ENCODE results near the gene ANKRD13D. TPM values are rescaled to one million over a fixed set of nuclear protein-coding genes. Genes with fewer than 3 reads are reported as not detected.

ANKRD13D gene
- total RNA-seq = 100 to 1,000 TPM; 148 to 172 TPM

DNA sequence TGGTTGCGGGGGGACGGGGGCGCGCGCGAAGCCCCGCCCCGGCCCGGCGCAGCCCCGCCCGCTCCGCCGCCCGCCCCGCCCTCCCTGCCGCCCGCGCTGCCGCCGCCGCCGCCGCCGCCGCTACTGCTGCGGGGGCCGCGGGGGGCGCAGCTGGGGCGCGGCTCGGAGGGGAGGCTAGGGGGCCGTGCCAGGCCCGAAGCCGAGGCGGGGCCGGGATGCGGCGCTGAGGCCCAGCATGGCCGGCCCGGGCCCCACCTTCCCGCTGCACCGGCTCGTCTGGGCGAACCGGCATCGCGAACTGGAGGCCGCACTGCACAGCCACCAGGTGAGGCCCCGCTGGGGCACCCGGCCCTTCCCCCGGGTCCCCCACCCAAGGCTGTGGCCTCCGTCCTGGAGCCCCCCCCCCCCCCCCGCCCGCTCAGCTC lies at the start of gene ANKRD13D:
TSS of gene ANKRD13D (plus strand) at position 78 of the 425 bp plus-strand sequence. CDS start at position 236, 158 bp downstream.
- CTCF ChIA-PET = interaction anchor here (0.9 to 15.2 kb wide), 10 partner anchors 11 to 93 kb away, joined by 3 to 137 read pairs (median 8); partner anchors contain the start of genes GRK2 and SSH3
- H3K9me3 Mint-ChIP-seq (ENCODE audit: low read depth) = no peaks in the 10 kb centered on the region

DNA sequence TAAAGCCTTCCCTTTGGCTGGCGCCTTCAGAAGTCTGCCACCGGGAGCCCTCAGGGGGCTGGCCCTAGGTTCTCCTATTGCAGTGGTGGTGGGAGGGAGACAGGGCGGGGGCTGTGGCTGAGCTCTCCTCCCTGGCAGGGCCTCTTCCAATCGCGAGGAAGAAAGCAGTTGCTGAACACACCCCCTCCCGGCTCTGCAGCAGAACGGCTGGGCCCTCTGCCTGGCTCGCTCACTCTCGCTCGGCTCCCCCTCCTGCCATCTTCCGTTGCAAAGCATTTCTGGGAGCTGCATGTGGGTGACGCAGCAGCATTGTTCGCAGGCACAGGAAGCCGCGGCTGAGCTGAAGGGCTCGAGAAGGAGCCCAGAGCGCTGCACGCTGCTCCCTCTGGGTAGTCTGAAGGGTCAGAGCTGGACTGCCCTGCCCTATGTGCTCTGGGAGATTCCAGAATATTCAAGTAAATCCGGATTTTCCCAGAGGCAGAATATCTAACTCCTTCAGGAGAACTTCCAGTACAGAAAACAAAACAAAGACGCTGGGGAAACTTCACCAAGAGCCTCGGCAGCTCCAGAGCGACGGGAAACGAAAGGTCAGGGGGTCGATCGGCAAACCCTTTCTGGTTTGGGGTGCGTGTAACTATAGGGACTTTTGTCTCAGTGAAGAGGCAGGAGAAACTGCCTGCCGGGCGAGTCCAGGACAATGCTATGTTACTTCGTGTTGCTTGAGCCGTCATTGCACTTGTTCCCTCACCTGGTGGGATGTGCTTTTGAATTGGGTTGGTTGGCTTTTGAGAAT lies 49.1 kb upstream of the ANKRD13D start:
- H3K4me1 Mint-ChIP-seq = peaks cover 44% of the 10 kb centered on the region
- H3K27me3 Mint-ChIP-seq = no peaks in the 10 kb centered on the region
- DNase-seq (peak; percentile 99), ATAC-seq (peak; percentile 94)
- CTCF ChIA-PET = interaction anchor here (0.6 to 4.0 kb wide), 18 partner anchors 9 to 602 kb away, joined by 3 to 22 read pairs (median 5); partner anchors contain the start of genes GRK2, KDM2A, POLD4 and PPP1CA
- H3K4me3 Mint-ChIP-seq = peak overlapping the region; percentile 95
- no peaks in the 10 kb centered on the region for H3K9me3 Mint-ChIP-seq (ENCODE audit: low read depth)
- peaks cover 46% of the 10 kb centered on the region for H3K36me3 Mint-ChIP-seq
- H3K27ac Mint-ChIP-seq = peak overlapping the region; percentile 93

More for the DNA sequence above, at the start of gene ANKRD13D:
- peaks cover 68% of the 10 kb centered on the region for H3K4me1 Mint-ChIP-seq
- no peaks in the 10 kb centered on the region for H3K27me3 Mint-ChIP-seq
- peak within 1 kb of the TSS; percentile 95 for H3K4me3 Mint-ChIP-seq
- DNase-seq (no peak), ATAC-seq (peak; percentile 43)
- peak within 1 kb of the TSS; percentile 96 for H3K27ac Mint-ChIP-seq
- H3K36me3 Mint-ChIP-seq = peaks cover 52% of the 10 kb centered on the region

GRCh38 chr11:67240576-67241389 lies 48.3 kb upstream of the ANKRD13D start:
- no peaks in the 10 kb centered on the region for H3K9me3 Mint-ChIP-seq (ENCODE audit: low read depth)
- peaks cover 52% of the 10 kb centered on the region for H3K36me3 Mint-ChIP-seq
- H3K4me1 Mint-ChIP-seq = peaks cover 48% of the 10 kb centered on the region
- peak overlapping the region; percentile 93 for H3K27ac Mint-ChIP-seq
- DNase-seq (peak; percentile 88), ATAC-seq (peak; percentile 41)
- no peaks in the 10 kb centered on the region for H3K27me3 Mint-ChIP-seq
- peak overlapping the region; percentile 95 for H3K4me3 Mint-ChIP-seq
- CTCF ChIA-PET = interaction anchor here (0.7 to 4.0 kb wide), 11 partner anchors 10 to 551 kb away, joined by 3 to 22 read pairs (median 6); partner anchors contain the start of gene PPP1CA

DNA sequence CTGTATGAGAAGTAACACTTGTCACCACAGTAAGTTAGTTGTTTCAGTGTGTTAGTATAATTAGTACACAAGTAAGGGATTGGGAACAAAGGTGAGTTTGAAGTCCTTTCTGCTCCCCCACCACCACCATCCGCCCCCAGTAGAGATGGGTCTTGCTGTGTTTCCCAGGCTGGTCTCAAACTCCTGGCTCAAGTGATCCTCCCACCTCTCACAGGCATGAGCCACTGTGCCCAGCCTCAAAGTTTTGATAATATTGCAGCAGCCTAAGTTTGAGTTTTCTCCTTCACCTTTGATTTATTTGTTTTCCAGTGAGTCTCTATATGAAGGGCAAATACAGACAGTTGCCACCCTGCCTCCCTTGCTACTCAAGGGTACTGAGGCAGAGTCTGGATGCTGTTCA lies 46.6 kb upstream of the ANKRD13D start:
- Mint-ChIP-seq H3K9me3 (ENCODE audit: low read depth) (no peaks in the 10 kb centered on the region), H3K4me3 (peak overlapping the region; percentile 95), H3K27ac (peak overlapping the region; percentile 93), H3K36me3 (peaks cover 61% of the 10 kb centered on the region), H3K27me3 (no peaks in the 10 kb centered on the region), H3K4me1 (peaks cover 52% of the 10 kb centered on the region)
- no peak for DNase-seq
- no peak for ATAC-seq
- CTCF ChIA-PET = interaction anchor here (1.2 kb wide), 2 partner anchors 10 to 21 kb away, joined by 3 to 4 read pairs; no protein-coding TSS in a partner anchor

GRCh38 chr11:67243051-67243450 lies 46.1 kb upstream of the ANKRD13D start:
- no peak for ATAC-seq
- Mint-ChIP-seq H3K27ac (peak overlapping the region; percentile 93), H3K36me3 (peaks cover 65% of the 10 kb centered on the region), H3K27me3 (no peaks in the 10 kb centered on the region), H3K4me1 (peaks cover 54% of the 10 kb centered on the region), H3K4me3 (peak overlapping the region; percentile 95), H3K9me3 (ENCODE audit: low read depth) (no peaks in the 10 kb centered on the region)
- no peak for DNase-seq
- CTCF ChIA-PET = interaction anchor here (1.2 to 1.3 kb wide), 4 partner anchors 10 to 76 kb away, joined by 3 to 4 read pairs (median 3); no protein-coding TSS in a partner anchor

DNA sequence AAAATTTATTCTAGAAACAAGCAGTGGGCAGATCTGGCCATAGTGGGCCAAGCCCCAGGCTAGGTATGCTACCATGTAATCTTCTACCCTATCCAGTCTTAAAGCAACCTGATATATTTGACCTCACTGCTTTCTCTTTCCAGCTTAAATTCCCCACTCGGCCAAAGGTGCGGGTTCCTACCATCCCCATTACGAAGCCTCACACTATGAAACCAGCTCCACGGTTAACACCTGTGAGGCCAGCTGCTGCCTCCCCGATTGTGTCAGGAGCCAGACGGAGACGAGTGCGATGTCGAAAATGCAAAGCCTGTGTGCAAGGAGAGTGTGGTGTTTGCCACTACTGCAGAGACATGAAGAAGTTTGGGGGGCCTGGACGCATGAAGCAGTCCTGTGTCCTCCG lies 44.1 kb upstream of the ANKRD13D start:
- CTCF ChIA-PET = interaction anchor here (0.9 kb wide), 1 partner anchor 748 kb away, joined by 3 read pairs; no protein-coding TSS in a partner anchor
- H3K4me3 Mint-ChIP-seq = no peak overlapping the region
- DNase-seq (no peak), ATAC-seq (no peak)
- H3K27me3 Mint-ChIP-seq = no peaks in the 10 kb centered on the region
- H3K9me3 Mint-ChIP-seq (ENCODE audit: low read depth) = no peaks in the 10 kb centered on the region
- peaks cover 84% of the 10 kb centered on the region for H3K36me3 Mint-ChIP-seq
- no peak overlapping the region for H3K27ac Mint-ChIP-seq
- H3K4me1 Mint-ChIP-seq = peaks cover 52% of the 10 kb centered on the region

- Mint-ChIP-seq H3K4me1 (peaks cover 63% of the 10 kb centered on the region), H3K4me3 (no peak overlapping the region), H3K27ac (no peak overlapping the region), H3K36me3 (peaks cover 77% of the 10 kb centered on the region), H3K9me3 (ENCODE audit: low read depth) (no peaks in the 10 kb centered on the region), H3K27me3 (no peaks in the 10 kb centered on the region)
- DNase-seq = no peak
- CTCF ChIA-PET = interaction anchor here (0.6 to 1.1 kb wide), 3 partner anchors 9 to 70 kb away, joined by 3 to 4 read pairs (median 3); partner anchors contain the start of gene GRK2
- no peak for ATAC-seq
Observed at GRCh38 chr11:67247946-67248550, 41.1 kb upstream of the ANKRD13D start.

GRCh38 chr11:67248653-67249052 lies 40.5 kb upstream of the ANKRD13D start:
- H3K4me1 Mint-ChIP-seq = peaks cover 65% of the 10 kb centered on the region
- no peaks in the 10 kb centered on the region for H3K27me3 Mint-ChIP-seq
- ATAC-seq = no peak
- H3K27ac Mint-ChIP-seq = peak overlapping the region; percentile 6
- DNase-seq = no peak
- H3K4me3 Mint-ChIP-seq = no peak overlapping the region
- no peaks in the 10 kb centered on the region for H3K9me3 Mint-ChIP-seq (ENCODE audit: low read depth)
- peaks cover 77% of the 10 kb centered on the region for H3K36me3 Mint-ChIP-seq
- CTCF ChIA-PET = no interaction called here

DNA sequence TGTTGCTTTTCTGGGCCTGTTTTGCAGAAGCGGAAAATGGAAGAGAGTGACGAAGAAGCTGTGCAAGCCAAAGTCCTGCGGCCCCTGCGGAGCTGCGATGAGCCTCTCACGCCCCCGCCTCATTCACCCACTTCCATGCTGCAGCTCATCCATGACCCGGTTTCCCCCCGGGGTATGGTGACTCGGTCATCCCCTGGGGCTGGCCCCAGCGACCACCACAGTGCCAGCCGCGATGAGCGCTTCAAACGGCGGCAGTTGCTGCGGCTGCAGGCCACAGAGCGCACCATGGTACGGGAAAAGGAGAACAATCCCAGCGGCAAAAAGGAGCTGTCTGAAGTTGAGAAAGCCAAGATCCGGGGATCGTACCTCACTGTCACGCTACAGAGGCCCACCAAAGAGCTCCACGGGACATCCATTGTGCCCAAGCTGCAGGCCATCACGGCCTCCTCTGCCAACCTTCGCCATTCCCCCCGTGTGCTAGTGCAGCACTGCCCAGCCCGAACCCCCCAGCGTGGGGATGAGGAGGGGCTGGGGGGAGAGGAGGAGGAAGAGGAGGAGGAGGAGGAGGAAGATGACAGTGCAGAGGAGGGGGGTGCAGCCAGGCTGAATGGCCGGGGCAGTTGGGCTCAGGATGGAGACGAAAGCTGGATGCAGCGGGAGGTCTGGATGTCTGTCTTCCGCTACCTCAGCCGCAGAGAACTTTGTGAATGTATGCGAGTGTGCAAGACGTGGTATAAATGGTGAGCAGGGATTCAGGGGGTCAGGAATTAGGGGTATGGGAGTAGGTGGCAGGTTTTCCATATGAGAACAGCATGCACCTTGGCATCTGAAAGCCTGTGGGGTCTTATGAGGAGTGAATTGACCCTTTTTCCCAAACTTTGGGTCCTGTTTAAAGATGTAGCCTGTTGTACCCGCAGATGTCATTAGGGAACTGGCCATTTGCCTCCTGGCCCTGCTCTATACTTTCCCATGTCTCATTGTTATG lies 38.8 kb upstream of the ANKRD13D start:
- CTCF ChIA-PET = interaction anchor here (1.3 to 2.1 kb wide), 3 partner anchors 10 to 16 kb away, joined by 3 to 10 read pairs (median 6); no protein-coding TSS in a partner anchor
- H3K27me3 Mint-ChIP-seq = no peaks in the 10 kb centered on the region
- no peak overlapping the region for H3K4me3 Mint-ChIP-seq
- ATAC-seq = no peak
- peak overlapping the region; percentile 21 for H3K27ac Mint-ChIP-seq
- H3K4me1 Mint-ChIP-seq = peaks cover 66% of the 10 kb centered on the region
- no peaks in the 10 kb centered on the region for H3K9me3 Mint-ChIP-seq (ENCODE audit: low read depth)
- no peak for DNase-seq
- peaks cover 77% of the 10 kb centered on the region for H3K36me3 Mint-ChIP-seq

DNA sequence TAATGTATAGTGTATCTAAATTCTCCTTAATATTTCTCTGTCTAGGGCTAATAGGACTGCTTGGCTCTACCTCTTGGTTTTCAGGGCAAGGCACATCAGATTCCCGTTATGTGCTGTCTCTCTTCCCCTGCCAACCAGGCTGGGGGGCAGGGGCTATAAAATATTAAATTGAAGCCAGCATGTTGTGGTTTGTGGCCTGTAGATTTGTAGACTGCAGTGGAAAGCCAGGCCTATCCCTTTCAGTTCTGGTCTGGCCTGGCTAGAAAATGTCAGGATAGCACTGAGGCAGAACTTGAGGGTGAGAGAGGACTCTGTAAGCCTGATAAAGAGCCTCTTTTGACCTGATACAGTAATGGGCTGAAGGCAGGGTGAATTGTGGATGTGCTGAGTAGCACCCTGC lies 37.3 kb upstream of the ANKRD13D start:
- Mint-ChIP-seq H3K36me3 (peaks cover 74% of the 10 kb centered on the region), H3K27ac (peak overlapping the region; percentile 67), H3K4me1 (peaks cover 61% of the 10 kb centered on the region), H3K27me3 (no peaks in the 10 kb centered on the region), H3K9me3 (ENCODE audit: low read depth) (no peaks in the 10 kb centered on the region), H3K4me3 (no peak overlapping the region)
- DNase-seq (no peak), ATAC-seq (no peak)
- CTCF ChIA-PET = interaction anchor here (1.3 to 2.8 kb wide), 7 partner anchors 9 to 31 kb away, joined by 3 to 37 read pairs (median 10); no protein-coding TSS in a partner anchor

GRCh38 chr11:67252831-67253239 lies 36.3 kb upstream of the ANKRD13D start:
- peak overlapping the region; percentile 58 for H3K27ac Mint-ChIP-seq
- peaks cover 75% of the 10 kb centered on the region for H3K36me3 Mint-ChIP-seq
- peaks cover 61% of the 10 kb centered on the region for H3K4me1 Mint-ChIP-seq
- CTCF ChIA-PET = interaction anchor here (0.5 to 2.8 kb wide), 19 partner anchors 9 to 170 kb away, joined by 3 to 37 read pairs (median 4); partner anchors contain the start of gene ANKRD13D
- ATAC-seq = peak; percentile 85
- H3K27me3 Mint-ChIP-seq = no peaks in the 10 kb centered on the region
- H3K4me3 Mint-ChIP-seq = no peak overlapping the region
- DNase-seq = peak; percentile 73
- H3K9me3 Mint-ChIP-seq (ENCODE audit: low read depth) = no peaks in the 10 kb centered on the region
